Stromal cell of bone marrow (primary cell): Measurements from ENCODE around the gene LMTK2.

ENCODE experiments used
- DNase-seq: peaks from one replicate; pipeline ENCODE4 v3.0.0-alpha.2; 2012; ENCODE audit warnings: low read depth

LMTK2 gene

DNA sequence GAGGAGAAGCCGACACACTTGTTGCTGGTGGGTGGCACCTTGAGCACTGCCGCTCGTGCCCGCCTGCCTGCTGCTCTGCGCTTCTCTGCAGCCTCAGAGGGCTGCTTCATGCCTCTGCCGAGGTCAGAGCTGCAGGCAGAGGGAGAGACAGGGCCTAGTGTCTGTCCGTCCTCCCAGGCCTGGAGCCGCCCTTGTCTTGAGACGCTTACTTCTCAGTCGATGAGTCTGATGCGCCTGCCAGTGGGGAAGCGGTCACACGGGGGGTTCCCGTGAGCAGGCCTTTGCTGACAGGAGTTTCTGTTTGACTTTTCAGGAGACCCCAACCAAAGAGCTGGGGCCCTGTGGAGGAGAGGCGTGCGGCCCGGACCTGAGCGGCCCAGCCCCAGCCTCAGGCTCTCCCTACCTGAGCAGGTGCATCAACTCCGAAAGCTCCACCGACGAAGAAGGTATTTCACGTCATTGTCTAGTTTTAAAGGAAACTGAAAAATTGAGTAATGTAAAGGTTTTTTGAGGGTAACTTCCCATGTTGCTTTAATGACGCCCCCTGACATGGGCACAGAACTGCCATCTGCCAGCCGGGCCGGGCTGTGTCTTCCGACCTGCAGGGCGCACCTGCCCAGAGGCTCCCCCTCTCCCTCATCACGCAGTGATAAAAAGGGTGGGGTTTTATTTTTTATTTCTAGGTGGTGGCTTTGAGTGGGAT is 96.8 kb downstream of the LMTK2 start:
- DNase-seq: no peak

DNA sequence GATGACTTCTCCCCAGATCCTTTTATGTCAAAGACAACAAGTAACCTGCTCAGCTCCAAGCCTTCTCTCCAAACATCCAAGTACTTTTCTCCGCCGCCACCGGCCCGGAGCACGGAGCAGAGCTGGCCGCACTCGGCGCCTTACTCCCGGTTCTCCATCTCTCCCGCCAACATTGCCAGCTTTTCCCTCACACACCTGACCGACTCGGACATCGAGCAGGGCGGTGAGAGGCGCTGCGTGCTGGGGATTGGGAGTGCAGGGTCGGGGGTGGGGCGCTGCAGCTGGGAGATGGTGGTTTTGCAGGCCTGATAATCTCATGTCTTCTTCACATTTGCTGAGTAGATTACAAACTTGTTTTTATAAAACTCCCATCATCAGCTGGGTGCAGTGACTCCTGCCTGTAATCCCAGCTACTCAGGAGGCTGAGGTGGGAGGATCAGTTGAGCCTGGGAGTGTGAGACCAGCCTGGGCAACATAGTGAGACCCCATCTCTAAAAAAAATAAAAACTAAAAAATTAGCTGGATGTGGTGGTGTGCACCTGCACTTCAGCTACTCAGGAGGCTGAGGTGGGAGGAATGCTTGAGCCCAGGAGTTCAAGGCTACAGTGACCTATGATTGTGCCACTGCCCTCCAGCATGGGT is 97.4 kb downstream of the LMTK2 start:
- DNase-seq: no peak

DNA sequence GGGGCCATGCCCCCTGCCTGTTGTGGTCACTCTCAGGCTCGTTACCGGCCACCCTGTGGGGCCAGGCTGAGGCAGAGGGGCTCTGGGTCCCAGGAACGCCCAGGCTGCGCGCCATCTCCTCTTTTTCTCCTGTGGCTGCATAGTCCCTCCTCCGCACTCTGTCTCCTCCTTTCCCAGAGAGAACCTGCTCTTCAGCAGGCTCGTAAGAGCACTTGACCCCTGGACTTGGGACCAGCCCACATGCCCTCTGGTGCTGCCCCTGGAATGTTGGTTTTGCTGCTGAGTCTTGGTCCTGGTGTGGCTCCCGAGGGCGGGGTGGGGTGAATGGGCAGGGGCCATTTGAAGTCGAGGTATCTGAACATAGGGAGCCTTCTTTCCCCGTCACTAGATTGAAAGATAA is 98.0 kb downstream of the LMTK2 start:
- no peak for DNase-seq

DNA sequence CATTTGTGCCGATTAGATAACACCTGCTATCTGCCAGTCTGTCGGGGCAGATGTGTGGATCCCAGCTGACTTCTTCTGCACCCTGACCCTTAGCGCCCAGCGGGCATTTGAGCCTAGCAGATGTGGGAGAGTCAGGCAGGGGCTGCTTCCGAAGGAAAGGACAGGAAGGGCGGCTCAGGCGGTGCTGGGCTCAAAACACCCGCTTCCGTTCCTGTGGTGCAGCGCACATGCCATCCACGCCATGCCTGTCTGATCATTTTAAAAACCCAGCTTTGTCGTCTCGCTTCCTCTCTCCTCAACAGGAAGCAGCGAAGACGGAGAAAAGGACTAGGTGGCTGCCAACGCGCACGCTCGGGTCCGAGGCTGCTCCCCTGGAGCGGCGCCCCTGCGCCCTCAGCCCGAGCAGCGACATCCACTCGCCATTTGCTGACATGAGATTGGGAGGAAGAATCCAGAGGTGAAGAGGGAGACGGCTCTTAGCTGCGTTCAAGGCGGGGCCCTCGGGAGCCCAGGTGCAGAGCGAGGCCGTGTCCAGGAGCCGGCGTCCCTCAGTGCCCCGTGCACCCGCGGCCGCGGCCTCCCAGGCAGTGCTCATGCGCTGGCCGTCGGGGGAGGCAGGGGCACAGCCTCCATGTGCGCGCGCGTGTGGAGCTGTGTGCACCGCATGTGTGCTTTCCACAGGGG is 98.6 kb downstream of the LMTK2 start:
- no peak for DNase-seq

DNA sequence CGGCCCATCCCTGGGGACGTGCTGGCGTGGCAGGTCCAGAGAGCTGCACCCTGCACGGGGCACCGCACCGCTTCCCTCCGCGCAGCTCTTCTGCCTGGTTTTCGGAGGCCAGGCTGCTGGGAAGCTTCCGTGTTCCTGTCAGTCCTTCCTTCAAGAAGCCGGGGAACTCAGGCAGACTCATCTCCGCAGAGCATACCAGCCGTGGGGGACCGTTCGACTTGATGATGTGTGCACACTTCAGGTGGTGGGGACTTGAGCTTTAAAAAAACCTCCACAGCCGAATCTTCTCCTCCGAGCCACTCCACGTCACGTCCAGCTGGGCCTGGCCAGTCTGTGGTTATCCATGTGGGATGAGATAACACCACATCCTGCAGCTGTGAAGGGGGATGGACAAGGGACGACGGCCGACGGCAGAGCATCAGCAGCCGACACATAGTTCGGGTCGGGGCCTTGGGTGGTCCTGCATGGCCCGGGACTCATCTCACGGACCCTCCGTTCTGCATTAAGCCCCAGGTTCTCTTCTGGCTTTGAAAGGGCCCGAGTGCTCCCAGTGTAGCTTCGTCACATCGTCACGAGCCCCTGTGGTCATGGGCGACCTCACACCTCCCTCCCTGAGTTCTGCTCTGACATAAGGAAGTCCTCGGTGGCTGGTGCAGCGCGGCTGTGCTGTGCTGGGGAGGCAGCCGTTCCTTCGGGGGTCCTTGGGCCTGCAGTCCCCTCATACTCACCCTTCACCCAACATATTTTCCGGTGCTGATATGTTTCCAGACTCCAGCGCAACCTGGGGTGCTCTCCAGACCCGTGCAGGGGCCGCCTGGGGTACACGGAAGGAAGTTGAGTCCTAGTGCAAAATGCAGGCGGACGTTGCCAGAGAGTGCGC is 100.0 kb downstream of the LMTK2 start:
- DNase-seq: no peak

DNA sequence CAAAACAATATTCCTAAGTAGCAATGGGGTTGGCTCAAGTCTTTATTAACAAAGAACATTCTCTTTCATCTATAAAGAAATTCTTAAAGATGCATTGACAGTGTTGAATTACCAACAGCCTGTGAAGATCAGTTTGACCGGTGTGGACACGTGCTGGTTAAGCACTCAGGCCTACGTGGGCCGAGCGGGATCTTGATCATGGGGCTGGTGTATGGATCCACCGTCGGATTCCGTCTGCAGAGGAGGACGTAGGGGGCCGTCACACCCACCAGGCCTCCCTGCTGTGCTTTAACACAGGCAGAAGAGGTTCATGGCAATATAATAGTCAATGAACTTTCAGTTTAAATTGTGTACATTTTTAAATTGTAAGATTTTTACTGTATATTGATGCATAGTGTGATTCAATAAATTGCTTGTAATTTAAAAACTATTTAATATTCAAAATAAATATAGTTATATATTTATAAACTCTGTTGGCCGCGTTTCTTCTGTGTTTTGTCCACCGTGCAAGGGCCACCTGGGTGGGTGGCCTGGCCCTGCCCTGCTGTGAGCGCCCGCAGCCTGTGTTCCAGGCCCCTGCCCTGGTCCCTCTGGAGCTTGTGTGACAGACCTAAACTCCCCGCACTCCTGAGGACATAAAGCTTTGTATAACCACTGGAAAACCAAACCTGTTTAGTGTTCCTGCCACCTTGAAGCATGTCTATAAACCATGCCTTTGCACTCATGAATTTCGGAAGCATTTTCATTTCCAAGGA is 102.7 kb downstream of the LMTK2 start:
- no peak for DNase-seq

DNA sequence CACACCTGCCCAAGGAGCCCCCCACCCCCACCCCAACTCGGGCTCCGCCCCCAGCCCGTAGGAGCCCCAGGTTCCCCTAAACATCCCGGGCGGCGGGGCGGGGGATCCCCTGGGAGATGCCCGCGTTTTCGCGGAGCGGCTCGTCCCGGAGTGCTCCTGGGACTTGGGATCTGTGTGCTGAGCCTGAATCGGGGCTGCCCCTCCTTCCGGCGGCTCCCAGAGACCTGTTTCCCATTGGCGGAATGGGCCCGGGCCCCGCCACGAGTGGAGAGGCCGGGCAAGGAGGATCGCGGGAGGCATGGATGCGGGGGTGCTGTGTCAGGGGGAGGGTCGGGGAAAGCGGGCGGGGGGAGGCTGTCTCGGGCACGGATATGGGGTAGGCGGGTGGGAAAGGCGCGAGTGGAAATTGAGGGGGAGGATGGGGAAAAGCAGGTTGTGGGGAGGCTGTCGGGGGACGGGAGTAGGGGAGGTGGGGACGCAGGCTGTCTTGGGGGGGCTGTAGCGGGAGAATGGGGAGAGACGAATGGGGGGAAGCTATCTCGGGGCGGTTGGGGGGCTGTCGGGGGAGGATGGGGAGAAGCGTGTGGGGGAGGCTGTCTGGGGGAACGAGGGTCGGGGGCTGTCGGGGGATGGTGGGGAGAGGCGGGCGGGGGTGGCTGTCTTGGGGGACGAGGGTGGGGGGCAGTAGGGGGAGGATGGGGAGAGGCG is 104.0 kb downstream of the LMTK2 start:
- DNase-seq: no peak

DNA sequence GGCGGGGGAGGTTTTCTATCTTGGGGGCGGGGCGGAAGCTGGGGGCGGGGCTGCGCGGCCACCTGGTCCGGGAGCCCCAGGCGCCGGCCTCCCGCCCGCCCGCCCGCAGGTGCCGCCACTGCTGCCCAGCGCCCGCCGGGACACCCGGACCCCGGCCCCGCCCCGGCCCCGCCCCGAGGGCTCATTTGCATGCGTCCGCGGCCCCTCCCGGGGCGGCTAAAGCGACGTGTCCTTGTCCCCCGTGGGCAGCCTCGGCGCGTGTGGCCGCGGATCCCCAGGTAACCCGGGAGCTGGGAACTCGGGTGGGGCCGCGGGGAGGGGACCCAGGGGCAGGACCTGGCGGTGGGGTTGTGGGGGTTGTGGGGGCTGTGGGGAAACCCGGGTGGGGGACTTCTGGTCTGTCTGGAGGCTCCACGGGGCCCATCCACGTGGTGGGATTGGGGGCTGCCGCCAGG is 104.6 kb downstream of the LMTK2 start, which contains the start of gene BHLHA15:
BHLHA15 (plus strand) TSS at position 219 of the 455 bp plus-strand sequence. CDS start 871 bp downstream, outside the sequence.
- DNase-seq: no peak

DNA sequence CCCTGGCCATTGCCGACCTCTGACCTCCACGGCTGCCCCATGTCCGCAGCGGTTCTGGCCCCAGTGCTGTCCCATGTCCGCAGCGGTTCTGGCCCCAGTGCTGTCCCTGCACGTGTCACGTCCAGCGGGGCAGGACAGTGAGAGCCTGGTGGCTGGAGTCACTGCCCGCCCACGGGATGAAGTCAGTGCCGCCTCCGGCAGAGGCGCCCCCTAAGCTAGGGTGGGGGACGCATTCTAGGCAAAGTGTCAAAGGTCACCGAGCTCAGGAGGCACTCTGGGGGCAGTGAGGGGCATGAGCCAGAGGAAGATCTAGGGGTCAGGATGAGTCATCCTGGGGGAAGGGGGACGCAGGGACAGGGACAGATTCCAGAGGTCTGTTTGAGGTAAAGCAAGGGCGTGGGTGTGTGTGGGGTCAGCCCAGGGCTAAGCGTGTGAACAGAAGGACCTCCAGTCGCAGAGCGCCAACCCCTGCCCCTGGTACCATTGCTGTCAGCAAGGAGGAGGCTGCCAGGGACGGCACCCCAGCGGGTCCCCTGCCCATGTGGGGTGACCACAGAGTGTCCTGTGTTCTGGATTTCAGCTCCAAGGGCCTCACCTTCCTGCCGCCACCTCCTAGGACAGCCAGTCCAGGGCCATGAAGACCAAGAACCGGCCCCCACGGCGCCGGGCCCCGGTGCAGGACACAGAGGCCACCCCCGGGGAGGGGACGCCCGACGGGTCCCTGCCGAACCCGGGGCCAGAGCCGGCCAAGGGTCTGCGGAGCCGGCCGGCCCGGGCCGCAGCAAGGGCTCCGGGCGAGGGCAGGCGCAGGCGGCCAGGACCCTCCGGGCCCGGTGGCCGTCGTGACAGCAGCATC is 105.2 kb downstream of the LMTK2 start:
- no peak for DNase-seq

DNA sequence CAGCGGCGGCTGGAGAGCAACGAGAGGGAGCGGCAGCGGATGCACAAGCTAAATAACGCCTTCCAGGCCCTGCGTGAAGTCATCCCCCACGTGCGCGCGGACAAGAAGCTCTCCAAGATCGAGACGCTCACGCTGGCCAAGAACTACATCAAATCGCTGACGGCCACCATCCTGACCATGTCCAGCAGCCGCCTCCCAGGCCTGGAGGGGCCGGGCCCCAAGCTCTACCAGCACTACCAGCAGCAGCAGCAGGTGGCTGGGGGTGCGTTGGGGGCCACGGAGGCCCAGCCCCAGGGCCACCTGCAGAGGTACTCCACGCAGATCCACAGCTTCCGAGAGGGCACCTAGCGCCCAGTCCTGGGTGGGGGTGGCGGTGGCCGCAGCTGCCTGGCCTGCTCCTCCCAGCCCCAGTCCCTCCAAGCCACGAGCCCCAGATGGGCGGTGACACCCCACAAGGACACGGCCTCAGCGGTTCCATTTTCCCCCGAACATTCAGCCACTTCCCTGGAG is 105.9 kb downstream of the LMTK2 start:
- DNase-seq: no peak

DNA sequence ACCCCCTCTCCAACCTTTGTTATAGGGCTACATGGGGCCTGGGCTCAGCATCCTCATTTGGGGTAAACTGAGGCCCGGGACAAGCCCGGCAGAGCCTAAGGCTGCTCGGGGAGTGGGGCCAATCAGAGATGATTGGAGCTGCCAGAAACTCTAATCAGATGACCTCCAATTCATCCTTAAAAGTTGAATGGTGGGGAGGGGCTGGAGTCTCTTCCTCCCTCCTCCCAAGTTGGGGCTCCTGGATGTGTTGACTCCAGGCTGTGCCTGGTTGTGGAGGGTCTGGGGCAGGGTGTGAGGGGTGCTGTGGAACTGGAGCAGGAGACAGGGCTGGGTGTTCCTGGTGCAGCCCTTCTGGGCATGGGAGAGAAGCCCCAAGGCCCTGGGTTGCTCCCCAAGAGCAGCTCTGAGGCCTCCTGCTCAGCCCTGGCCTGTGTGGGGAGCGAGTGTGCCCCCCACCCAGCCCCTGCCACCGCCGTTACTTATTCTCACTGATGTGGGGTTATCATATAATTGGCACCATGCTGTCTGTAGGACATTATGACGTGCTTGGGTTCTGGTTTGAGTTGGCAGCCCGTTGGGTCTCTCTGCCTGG is 106.7 kb downstream of the LMTK2 start:
- DNase-seq: no peak

DNA sequence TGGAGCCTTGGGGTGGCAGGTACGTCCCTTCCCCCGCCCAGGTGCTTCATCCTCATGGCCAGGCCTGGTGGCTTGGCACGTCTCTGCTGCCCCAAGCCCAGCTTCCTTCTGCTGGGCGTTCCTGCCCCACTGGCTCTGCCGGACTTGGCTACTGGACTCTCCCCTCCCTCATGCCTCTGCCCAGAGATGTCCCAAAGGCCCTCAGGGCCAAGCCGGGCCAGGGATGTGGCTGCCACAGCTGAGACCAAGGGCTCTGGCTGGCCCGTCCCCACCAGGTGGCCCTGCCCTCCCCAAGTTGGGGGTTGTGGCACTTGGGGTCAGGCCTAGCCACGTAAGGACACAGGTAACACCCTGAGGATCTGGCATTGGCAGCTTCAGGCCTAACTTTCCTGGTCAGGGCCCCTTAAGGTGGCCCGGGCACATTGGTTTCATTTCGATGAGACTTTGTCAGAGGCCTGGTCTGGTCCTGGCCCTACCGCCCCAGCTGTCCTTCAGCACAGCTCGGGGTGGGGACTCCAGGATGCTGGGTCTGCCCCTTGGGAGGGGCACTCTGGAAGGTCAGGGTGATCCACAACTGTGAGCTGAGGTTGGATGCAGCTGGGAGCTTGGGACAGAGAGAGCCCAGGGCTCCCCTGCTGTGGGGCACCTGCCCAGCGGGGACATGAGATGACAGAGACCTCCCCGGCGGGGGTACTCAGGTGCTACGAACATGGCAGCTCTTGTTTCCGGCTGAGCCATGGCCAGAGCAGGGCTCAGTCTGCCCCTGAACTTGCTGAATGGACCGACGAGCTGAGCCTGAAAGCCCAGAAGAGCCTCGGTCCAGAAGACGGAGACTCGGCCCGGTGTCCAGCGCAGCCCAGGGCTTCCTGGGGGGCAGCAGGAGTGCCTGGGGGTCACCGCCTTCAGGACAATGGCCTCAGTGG is 107.5 kb downstream of the LMTK2 start:
- DNase-seq: no peak

DNA sequence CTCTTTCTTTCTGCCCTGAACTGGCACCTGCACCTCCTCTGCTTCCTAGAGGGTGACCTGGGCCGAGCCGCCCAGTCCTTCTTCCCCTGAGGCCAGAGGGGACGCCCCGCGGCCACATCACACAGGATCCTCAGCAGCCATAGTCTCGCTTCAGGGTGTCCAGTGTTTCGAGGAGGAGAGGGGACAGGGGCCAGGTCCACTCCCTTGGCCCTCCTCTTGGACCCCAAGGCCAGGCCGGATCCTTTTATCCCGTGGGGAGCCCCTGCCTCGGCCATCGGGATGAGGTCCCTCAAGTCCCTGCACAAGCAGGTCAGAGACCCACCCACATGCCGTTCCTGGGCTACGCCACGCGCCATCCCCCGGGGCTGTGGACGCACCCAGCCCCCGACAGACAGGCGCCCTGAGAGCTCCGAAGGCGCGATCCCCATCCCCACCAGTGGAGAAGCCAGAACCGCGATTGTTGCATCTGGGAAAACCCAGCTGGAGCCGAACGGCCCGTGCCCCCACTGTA is 108.2 kb downstream of the LMTK2 start:
- DNase-seq: no peak

DNA sequence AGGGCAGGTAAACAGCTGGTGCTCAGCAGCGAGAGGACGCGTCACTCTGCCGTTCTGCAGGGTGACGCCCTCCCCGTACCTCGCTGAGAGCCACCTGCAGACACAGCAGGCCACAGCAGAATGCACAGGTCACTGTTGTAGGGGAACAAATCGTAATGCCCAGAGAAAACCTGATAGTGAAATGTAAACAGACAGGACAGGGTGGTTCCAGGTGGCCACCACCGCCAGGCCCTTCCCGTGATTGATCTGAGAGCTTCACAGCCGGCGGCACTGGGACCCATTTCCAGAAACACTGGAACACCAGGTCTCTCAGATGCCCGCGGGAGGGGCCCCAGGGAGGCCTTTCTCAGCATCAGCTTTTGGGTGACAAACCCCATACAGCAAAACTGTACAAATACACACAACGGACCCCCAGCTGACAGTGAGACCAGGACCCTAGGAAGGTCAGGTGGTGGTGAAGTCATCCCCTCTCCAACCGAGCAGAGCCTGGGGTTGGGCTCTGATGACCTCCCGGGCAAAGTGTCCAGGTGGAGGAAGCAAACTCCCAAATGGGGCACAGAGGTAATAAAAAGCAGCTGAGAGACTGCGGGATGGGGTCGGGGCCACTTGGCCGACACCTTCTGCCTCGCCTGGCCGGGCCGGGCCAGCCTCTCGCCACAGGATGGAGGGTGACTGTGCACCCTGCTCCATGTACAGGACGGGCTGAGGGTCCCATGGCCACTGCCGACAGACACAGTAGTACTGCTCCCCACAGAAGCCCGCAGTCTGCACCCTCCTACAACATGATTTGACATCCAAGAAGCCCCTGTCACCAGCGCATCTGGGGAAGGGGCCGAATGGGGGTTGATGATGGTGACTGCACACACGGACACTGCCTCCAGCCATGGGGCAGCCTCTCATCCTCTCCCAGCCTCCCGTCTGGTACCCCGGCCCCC is 109.2 kb downstream of the LMTK2 start:
- no peak for DNase-seq

DNA sequence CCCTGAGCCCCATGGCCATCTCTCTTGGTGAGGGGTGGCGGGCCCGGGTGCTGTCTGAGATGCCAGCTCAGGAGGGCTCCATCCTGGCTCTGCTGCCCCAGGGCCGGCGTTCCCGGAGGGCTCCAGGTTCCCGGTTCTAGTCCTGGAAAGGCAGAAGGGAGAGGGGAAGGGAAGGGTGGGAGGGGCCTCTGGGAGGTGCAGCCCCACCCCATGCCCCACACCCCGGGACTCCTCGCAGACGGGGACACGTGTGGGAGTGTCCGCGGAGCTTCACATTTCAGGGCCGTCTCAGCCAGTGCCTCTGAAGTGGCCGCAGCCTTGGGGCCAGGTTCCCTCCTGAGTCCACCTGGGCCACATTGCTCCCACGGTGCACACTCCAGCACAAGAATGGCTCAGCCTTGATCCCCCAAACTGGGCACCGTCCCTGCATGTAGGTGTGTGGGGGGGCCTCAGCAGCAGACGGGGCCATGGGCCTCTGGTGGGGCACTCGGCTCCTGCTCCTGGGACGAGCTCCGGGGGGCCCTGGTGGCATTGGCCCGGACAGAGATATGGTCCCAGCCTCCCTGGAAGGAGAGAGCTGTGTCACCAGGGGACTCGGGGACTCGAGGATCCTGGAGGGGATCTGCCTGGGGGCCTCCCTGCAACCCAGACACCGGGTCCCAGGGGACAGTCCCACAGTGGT is 110.4 kb downstream of the LMTK2 start:
- no peak for DNase-seq
